ENCODE results near the gene RSL1D1.

Gene RSL1D1

DNA sequence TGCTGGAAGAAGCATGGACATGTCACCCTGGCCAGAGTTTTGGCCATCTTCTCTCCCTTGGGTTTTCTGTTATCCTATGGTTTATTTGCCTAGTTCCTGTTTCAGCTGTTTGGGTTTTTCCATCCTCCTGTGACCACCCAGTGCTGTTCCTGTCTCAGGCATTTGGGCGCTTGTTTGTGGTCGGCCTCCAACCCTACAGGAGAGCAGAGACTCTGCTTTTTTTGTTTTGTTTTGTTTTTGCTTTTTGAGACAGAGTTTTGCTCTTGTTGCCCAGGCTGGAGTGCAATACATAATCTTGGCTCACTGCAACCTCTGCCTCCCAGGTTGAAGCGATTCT is 51.0 kb downstream of the RSL1D1 start:
- no peak for DNase-seq (ENCODE audit: low spot score)
- in situ Hi-C loops (cut with MboI; ENCODE audit: low pct_unique_long_range_greater_than_20kb, low sequenced_read_pairs, unreplicated experiment), result no loop called here
- TF ChIP-seq, protein P1, sequence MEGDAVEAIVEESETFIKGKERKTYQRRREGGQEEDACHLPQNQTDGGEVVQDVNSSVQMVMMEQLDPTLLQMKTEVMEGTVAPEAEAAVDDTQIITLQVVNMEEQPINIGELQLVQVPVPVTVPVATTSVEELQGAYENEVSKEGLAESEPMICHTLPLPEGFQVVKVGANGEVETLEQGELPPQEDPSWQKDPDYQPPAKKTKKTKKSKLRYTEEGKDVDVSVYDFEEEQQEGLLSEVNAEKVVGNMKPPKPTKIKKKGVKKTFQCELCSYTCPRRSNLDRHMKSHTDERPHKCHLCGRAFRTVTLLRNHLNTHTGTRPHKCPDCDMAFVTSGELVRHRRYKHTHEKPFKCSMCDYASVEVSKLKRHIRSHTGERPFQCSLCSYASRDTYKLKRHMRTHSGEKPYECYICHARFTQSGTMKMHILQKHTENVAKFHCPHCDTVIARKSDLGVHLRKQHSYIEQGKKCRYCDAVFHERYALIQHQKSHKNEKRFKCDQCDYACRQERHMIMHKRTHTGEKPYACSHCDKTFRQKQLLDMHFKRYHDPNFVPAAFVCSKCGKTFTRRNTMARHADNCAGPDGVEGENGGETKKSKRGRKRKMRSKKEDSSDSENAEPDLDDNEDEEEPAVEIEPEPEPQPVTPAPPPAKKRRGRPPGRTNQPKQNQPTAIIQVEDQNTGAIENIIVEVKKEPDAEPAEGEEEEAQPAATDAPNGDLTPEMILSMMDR (IDR thresholded peaks at IDR 0.05; ENCODE audit: extremely low read depth, insufficient read depth, missing control alignments), result no peak

DNA sequence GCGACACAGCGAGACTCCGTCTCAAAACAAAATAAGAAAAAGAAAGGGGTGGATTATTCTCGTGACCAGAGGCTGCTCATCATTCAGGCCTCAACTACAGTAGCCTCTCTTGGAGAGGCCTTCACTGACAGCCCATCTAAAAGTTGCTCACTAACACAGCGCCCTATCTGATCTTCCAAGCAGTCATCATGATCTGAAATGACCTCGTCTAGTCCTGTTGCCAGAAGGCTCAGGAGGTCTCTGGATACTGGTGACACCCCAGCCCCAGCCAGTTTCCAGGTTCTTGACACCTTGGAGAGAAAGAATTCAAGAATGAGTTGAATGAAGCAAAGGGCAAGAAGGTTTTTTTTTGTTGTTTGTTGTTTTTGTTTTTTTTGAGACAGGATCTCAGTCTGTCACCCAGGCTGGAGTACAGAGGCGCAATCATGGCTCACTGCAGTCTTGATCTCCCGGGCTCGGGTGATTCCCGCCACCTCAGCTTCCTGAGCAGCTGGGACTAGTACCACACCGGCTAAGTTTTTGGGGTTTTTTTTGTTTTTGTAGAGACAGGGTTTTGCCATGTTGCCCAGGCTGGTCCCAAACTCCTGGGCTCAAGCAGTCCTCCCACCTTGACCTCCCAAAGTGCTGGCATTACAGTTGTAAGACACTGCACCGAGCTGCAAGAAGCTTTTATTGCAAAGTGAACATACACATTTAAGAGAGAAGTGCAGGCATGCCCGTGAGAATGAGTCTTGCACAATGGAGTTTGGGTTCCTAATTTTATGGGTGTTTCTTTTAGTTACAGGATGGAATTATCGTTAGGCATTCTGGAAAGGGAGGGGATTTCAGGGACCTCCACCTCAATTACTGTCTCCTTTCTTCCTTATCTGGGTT is 51.6 kb downstream of the RSL1D1 start:
- in situ Hi-C loops (cut with MboI; ENCODE audit: low pct_unique_long_range_greater_than_20kb, low sequenced_read_pairs, unreplicated experiment), result no loop called here
- DNase-seq (ENCODE audit: low spot score), result no peak
- TF ChIP-seq, protein P1 (IDR thresholded peaks at IDR 0.05; ENCODE audit: extremely low read depth, insufficient read depth, missing control alignments), result no peak

DNA sequence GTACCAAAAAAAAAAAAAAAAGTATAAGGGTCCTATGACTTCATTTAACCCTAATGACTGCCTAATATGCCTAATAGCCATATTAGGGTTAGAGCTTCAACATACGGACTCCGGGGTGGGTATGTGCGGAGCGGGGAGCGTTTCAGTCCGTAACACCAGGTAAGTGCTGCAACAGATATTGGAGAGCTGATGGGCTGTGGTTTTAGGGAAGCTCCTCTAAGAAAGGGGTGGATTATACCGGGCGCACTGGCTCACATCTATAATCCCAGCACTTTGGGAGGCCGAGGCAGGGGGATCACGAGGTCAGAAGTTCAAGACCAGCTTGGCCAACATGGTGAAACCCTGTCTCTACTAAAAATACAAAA is 52.3 kb downstream of the RSL1D1 start:
- TF ChIP-seq, protein P1 (IDR thresholded peaks at IDR 0.05; ENCODE audit: extremely low read depth, insufficient read depth, missing control alignments), result no peak
- in situ Hi-C loops (cut with MboI; ENCODE audit: low pct_unique_long_range_greater_than_20kb, low sequenced_read_pairs, unreplicated experiment), result no loop called here
- DNase-seq (ENCODE audit: low spot score), result no peak

DNA sequence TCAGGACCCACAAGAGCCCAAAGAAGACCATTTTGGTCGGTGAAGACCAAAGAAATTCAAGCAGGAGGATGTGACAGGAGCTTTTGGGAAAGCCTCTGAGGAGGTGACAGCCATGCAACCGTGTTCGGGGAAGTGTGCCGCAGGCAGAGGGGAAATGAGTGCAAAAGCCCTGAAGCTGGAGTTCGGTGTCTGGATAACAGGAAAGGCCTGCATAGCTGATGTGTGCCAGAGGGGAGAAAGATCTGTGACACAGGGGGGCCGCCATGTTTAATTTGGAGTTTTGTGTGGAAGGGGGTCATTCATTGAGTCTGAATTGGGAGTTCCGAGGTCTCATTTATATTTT is 53.4 kb downstream of the RSL1D1 start:
- in situ Hi-C loops (cut with MboI; ENCODE audit: low pct_unique_long_range_greater_than_20kb, low sequenced_read_pairs, unreplicated experiment), result no loop called here
- no peak for DNase-seq (ENCODE audit: low spot score)
- TF ChIP-seq, protein P1 (IDR thresholded peaks at IDR 0.05; ENCODE audit: extremely low read depth, insufficient read depth, missing control alignments), result no peak

DNA sequence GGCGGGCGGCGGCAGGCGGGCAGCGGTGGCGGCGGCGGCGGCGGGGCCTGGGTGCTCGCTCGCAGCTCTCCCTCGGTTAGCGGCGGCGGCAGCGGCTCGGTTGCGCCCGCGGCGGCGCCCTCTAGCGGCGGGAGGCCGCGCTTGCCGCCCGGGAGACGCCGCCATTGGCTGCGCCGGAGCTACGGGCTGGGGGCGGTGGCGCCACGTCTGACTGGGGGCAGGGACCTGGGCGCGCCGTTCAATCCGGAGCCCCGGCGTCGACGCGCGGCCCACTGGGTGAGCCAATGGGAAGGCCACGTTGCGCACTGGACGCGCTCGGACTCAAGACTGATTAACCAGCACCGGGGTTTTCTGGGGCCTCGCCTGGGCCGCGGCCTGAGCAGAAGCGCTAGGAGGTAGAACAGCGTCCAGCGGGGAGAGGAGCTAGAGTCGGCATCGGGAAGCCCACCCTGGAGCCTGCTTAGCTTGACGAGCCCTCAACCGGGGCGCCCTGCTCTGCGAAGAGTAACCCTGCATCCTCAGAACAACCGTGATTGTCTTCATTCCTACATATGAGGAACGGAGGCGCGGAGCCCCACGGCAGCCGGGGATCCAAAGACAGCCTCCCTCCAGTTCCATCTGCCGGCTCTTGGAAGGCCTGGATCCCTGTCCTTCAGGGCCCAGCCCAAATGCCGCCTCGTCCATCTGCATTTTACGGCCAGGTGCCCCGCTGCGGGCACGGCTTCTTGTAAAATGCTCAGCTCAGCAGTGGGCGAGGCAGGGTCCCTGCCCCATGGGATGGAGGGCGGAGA is 54.0 kb downstream of the RSL1D1 start, which contains the start of gene ZC3H7A:
ZC3H7A (minus strand) TSS at position 93 of the 791 bp plus-strand sequence. CDS start 14,904 bp downstream, outside the sequence.
- TF ChIP-seq, protein P1 (IDR thresholded peaks at IDR 0.05; ENCODE audit: extremely low read depth, insufficient read depth, missing control alignments), result peak; percentile 95
- DNase-seq (ENCODE audit: low spot score), result peak; percentile 96
- in situ Hi-C loops (cut with MboI; ENCODE audit: low pct_unique_long_range_greater_than_20kb, low sequenced_read_pairs, unreplicated experiment), result no loop called here

DNA sequence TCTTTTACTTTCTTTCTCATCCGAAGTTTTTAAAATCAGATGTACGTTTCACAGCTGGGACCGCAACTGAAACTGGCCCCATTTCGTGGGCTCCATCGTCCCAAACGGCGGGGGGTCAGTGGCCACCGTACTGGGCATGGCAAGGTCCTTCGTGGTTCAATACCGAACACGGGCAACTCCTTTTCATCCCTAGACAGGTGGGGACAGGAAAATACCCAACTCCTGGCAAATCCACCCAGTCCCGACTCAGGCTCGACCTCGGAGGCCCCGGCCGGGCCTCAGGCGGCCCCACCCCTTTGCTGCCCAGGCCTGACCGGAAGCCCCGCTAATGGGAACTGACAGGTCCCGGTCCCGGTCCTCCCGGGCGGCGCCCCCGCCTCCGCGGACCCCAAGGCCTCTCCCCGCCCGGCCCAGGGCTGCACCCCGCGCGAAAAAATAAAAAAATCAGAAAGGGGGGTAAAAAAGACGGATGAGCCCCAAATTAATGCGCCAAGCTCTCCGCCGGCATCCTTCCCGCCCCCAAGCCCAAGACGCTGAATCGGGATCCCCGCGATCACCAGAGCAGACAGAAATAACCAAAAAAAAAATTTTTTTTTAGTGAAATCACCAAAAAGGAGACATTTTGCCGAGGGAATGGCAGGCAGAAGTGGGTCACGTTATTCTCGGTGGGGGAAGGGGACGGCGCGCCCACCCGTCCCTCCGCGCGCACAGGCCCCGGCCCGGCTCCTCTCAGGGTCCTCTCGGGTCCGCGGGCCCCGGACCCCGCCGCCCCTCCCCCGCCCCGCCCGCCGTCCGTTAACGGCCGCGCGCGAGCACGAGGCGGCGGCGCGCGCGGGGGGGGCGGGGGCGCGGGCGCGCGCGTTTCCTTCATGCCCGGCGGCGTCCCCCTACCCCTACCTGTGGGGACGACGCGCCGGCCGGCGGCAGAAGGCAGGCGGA is 54.8 kb downstream of the RSL1D1 start:
- TF ChIP-seq, protein P1 (IDR thresholded peaks at IDR 0.05; ENCODE audit: extremely low read depth, insufficient read depth, missing control alignments), result no peak
- DNase-seq (ENCODE audit: low spot score), result peak; percentile 36
- in situ Hi-C loops (cut with MboI; ENCODE audit: low pct_unique_long_range_greater_than_20kb, low sequenced_read_pairs, unreplicated experiment), result no loop called here

Measured in GM13977 (cell line).